C1 segment of cervical spinal cord (tissue), 14 donors: ENCODE measurements around the gene PFN1.

ENCODE experiments used
- DNase-seq, 14 donors: peaks; one replicate each; lab custom pipeline; 2025; lab: John Stamatoyannopoulos, UW

The PFN1 gene

DNA sequence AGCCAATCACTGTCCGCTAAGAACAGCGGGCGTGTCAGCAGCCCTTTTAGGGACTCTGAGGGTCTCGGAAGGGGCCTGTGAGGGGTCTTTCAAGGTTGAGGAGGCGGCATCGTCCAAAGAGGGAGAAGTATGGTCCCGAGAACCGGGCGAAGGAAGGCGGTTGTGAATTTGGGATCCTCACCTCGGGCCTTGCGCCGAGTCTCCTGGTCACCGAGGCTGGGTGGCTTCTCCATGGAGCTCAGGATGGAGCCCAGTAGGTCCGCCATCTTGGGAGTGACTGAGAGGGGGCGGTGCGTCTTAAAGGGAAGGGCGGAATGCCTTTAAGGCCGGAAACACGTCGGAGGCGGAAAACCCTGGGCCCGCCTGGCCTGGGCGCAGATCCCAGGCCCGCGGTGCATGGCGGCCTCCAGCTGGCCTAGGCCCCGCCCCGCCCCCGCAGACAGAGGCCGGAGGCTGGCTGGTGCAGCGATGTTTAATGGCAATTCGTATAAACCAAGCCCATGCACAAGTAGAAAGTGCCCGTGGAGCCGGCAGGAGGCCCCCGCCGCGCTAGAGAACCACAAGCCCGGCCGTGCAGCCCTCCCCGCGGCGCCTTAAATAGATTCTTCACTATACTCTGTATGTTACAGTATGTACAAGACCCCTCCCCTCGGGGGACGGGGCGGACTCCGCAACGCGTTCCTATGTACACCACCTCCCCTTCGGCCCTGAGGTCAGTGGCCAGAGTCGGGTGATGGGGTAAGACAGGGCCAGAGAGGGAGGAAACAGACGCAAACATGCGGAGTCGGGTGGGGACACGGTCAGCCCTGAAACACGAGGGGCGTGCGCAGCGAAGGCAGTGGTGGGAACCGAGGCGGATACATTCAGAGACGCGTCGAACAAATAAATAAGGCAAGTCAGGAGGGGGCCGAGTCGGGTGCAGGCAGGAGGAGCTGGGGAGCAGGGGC is 19.5 kb upstream of the PFN1 start, which contains the start of gene SPAG7:
Gene SPAG7, minus strand, starts transcription at position 279 of the 947 bp plus-strand sequence. Its CDS starts 13 bp downstream, at position 266.
- peak; percentile 94 to 100 (median 99) for DNase-seq

- peak in 13 of 14 donors; percentile 94 to 100 (median 99) for DNase-seq
Measured at GRCh38 chr17:4966844-4967538, 18.7 kb upstream of the PFN1 start.

DNA sequence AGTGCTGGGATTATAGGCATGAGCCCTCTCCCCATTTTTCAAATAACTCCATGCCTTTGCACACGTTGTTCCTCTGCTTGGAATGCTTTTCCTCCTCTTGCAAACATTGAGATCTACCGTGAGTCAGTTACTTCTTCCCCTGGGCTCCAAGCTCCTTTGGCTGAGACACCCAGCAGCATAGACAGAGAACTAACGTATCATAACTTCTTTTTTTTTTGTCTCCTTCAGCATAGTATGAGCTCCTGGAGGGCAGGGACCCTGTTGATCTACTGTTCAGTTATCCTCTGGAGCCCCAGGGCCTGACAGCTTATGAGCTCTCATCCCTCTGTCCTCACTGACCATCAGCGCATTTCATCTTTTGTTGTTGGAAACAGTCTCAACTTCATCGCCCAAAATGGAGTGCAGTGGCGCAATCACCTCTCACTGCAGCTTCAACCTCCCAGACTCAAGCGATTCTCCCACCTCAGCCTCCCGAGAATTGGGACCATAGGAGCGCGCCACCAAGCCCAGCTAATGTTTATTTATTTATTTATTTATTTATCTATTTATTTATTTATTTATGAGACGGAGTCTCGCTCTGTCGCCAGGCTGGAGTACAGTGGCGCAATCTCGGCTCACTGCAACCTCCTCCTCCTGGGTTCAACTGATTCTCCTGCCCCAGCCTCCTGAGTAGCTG is 17.1 kb upstream of the PFN1 start:
- DNase-seq, result no peak

- no peak for DNase-seq
Measured at GRCh38 chr17:4960279-4960922, 12.1 kb upstream of the PFN1 start.

- DNase-seq, result no peak
Measured at GRCh38 chr17:4959261-4959965, 11.1 kb upstream of the PFN1 start.

GRCh38 chr17:4958102-4958501 is 9.8 kb upstream of the PFN1 start:
- DNase-seq, result no peak

- no peak for DNase-seq
Measured at GRCh38 chr17:4956493-4957061, 8.2 kb upstream of the PFN1 start.

DNA sequence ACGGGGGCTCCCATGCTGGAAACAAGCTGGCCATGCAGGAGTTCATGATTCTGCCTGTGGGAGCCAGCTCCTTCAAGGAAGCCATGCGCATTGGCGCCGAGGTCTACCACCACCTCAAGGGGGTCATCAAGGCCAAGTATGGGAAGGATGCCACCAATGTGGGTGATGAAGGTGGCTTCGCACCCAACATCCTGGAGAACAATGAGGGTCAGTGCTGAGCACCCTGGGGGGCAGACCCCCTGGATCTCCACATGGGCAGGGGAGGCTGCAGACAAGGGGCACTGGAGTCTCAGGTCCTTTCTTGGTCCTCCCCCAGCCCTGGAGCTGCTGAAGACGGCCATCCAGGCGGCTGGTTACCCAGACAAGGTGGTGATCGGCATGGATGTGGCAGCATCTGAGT is 6.8 kb upstream of the PFN1 start:
- no peak for DNase-seq

DNA sequence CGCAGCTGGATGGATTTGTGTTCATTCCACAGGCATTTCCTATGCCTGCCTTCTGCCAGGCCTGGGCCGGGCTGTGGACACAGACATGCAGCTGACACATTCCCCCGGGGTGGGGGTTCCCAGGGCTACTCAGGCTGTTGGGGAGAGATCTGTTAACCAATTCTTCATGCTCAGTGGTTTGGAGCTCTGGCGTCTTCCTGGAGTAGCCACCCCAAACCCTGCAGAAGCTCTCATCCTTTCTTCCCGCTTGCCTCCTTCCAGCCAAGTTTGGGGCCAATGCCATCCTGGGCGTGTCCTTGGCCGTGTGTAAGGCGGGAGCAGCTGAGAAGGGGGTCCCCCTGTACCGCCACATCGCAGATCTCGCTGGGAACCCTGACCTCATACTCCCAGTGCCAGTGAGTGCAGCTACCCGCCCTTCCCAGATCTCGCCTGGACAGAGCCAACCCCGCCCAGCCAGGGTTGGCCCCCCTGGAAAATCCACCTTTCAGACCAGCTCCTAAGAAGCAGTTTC is 5.2 kb upstream of the PFN1 start:
- DNase-seq, result no peak

- DNase-seq, result no peak
Measured at GRCh38 chr17:4951486-4951885, 3.2 kb upstream of the PFN1 start.

GRCh38 chr17:4950746-4951204 is 2.4 kb upstream of the PFN1 start, which contains the start of gene ENO3:
ENO3 (plus strand) TSS chr17:4951119; CDS start chr17:4951830, 711 bp downstream.
- no peak for DNase-seq

DNA sequence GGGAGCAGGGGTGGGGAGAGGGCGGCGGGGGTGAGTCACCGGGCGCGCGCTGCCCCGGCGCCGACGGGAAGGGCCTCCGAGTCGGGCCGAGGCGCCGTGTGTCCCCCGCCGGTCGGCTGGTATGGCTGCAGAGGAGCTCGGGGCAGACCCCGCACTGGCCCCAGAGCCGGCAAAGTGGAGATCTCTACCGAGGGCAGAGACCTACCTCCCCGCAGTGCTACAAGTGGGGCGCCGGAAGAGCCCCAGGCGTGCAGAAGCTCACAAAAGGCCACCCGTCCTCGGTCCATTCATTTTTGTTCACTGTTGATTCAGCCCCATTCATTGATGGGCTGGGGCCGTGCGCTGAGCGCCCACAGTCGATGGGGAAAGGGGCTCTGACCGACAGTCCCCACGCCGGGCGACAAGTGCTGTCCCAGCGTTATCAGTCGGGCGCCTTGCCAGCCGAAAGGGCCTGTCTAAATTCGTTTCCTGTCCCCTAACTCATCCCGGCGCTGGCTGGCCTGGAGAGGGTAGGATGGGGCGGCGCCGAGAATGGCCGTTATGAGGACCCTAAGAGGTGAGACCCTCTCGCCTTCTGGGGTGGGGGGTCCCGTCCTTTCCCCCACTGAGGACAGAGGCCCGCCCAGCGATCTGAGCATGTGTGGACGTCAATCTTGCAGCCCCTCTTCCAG is 1.9 kb upstream of the PFN1 start:
- DNase-seq, result peak in 1 of 14 donors; percentile 56

DNA sequence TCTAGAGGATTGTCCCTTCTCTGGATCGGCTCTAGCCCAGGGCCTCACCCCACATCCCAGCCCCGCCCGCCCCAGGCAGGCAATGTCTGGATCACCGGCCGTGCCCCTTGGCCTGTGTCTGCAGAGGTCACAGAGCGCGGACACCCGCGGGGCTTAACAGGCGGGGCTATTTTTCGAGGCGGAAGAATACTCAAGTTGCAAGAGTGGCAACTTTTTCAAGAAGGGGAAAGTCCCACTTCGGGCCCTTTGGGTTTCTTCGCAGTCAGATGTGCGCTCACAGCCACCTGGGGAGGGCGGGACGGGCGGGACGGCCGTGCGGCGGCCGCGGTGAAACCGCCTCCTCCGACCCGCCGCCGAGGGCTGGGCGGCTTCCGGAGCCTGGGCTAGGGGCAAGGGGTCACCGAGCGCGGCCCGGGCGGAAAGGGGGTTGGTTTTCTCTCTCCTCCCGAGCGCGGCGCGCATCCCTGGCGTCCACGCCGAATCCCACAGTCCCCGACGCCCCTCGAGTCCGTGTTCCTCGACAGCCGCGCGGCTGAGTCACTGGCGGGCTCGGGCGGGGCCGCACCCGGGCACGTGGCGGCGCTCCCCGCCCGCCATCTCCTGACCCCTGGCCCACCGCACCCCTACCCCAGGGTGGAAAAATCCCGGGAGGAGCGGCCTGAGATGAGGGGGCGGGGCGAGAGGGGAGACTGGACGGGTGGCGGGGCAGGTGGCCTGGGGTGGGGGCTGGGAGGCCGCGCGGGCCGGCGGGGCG is 1.2 kb upstream of the PFN1 start:
- peak in 9 of 14 donors; percentile 24 to 86 (median 51) for DNase-seq

GRCh38 chr17:4948931-4949320 is 596 bp upstream of the PFN1 start:
- peak in 12 of 14 donors; percentile 55 to 92 (median 80) for DNase-seq

DNA sequence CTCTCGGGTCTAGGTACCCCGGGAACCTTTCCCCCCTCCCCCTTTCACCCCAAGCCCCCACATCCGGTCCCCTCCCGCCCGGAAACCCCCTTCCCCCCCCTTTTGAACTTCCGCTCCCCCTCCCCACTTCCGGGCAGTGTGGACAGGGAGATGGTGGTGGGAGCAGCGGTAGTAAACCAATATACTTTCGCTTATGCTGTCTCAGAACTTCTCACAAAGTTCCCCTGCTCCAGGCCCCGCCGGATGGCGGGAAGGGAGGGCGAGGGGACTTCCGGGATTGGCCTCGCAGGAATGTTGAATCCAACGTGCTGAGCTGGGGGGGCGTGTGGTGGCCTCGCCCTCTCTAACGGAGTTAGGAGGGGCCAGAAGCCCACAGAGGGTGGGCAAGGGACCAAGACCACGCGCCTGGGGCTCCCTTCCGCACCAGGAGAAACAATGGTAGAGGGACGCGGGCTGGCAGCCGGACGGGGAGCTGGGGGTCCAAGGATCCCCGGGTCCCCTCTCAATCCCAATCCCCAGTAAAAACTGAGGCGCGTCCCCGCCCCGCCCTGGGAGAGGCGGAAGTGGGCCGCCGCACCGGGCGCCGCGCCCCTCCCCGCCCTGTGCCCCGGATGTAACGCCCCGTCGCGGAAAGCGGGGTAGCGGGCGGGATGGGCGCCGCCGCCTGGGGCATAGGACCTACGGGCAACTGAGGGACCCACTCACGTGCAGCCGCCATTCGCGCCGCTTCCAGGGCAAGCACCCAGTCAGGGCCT is 742 bp downstream of the PFN1 start:
- peak in 8 of 14 donors; percentile 16 to 69 (median 55) for DNase-seq

- DNase-seq, result peak in 2 of 14 donors; percentile 26 to 29
Measured at GRCh38 chr17:4947010-4947410, 1.3 kb downstream of the PFN1 start.

- no peak for DNase-seq
Measured at GRCh38 chr17:4946312-4946976, 1.9 kb downstream of the PFN1 start.
